Liver (tissue), 9 donors: ENCODE results near the gene ANKRD23. TPM values are rescaled to one million over a fixed set of nuclear protein-coding genes. Genes with fewer than 3 reads are reported as not detected.
A peak's percentile ranks its signal among the peaks of the same experiment; 100 is the strongest.
"Not testable (repeated sequence)": the region's sequence is repeated elsewhere in the genome, so short reads cannot be mapped to it uniquely, and the experiment has no call there.

Experiments
- DNase-seq: peaks from one replicate; pipeline ENCODE4 v3.0.0-alpha.2; 2017; ENCODE audit warnings: low spot score
- H3K27ac ChIP-seq, 2 donors: one replicate each; pipeline ENCODE4 v1.7.0; 2013; ENCODE audit warnings: inconsistent platforms in 2 of 2, low read length in 2 of 2, control low read depth in 1 of 2, low read depth in 1 of 2, mild to moderate bottlenecking in 1 of 2
- H3K27me3 ChIP-seq, 4 donors: one replicate each; pipeline versions ENCODE4 v1.6.1 to v1.7.0; 2013; ENCODE audit warnings: low read length in 3 of 4, inconsistent platforms in 1 of 4, mild to moderate bottlenecking in 1 of 4, moderate library complexity in 1 of 4; ENCODE audit not compliant: control insufficient read depth in 4 of 4, insufficient read depth in 4 of 4
- H3K36me3 ChIP-seq, 4 donors: one replicate each; pipeline versions ENCODE4 v1.6.1 to v1.7.0; 2013; ENCODE audit warnings: low read length in 3 of 4, mild to moderate bottlenecking in 3 of 4, low read depth in 1 of 4, moderate library complexity in 1 of 4; ENCODE audit not compliant: control insufficient read depth in 4 of 4, insufficient read depth in 3 of 4
- H3K4me1 ChIP-seq, 4 donors: one replicate each; pipeline versions ENCODE4 v1.6.1 to v1.7.0; 2013; ENCODE audit warnings: low read length in 3 of 4, mild to moderate bottlenecking in 3 of 4, moderate library complexity in 1 of 4; ENCODE audit not compliant: control insufficient read depth in 4 of 4, insufficient read depth in 4 of 4
- H3K4me3 ChIP-seq, 3 donors: one replicate each; pipeline versions ENCODE4 v1.6.1 to v1.7.0; 2013; ENCODE audit warnings: low read length in 3 of 3, control low read depth in 1 of 3, low read depth in 1 of 3, mild to moderate bottlenecking in 1 of 3
- H3K9ac ChIP-seq, 2 donors: one replicate each; pipeline ENCODE4 v1.7.0; 2013; ENCODE audit warnings: low read length in 2 of 2, mild to moderate bottlenecking in 2 of 2, moderate library complexity in 2 of 2, control low read depth in 1 of 2, low read depth in 1 of 2
- H3K9me3 ChIP-seq, 4 donors: one replicate each; pipeline versions ENCODE4 v1.6.1 to v1.7.0; 2013; ENCODE audit warnings: low read length in 3 of 4; ENCODE audit not compliant: control insufficient read depth in 4 of 4
- ATF3 ChIP-seq: IDR thresholded peaks from 2 replicates; pipeline ENCODE4 v1.6.1; 2016; ENCODE audit warnings: antibody characterized with exemption
- EGR1 ChIP-seq, 2 donors: IDR thresholded peaks; 2 replicates each; pipeline ENCODE4 v1.6.1; 2016 to 2018; ENCODE audit warnings: antibody characterized with exemption in 2 of 2, low read depth in 2 of 2
- FOXA1 ChIP-seq: IDR thresholded peaks from 2 replicates; pipeline ENCODE4 v1.6.1; 2016; ENCODE audit warnings: antibody characterized with exemption
- FOXA2 ChIP-seq: IDR thresholded peaks from 2 replicates; pipeline ENCODE4 v1.6.1; 2016; ENCODE audit warnings: antibody characterized with exemption
- GABPA ChIP-seq, 2 donors: IDR thresholded peaks in 1 of 2; conservative IDR thresholded peaks in 1 of 2; 2 replicates each; pipeline ENCODE4 v1.6.1; 2016; ENCODE audit warnings: antibody characterized with exemption in 2 of 2, mild to moderate bottlenecking in 1 of 2, moderate library complexity in 1 of 2
- HNF4A ChIP-seq, 2 donors: conservative IDR thresholded peaks; 2 replicates each; pipeline ENCODE4 v1.6.1; 2016; ENCODE audit warnings: antibody characterized with exemption in 2 of 2, mild to moderate bottlenecking in 2 of 2
- HNF4G ChIP-seq: IDR thresholded peaks from 2 replicates; pipeline ENCODE4 v1.6.1; 2016; ENCODE audit warnings: antibody characterized with exemption
- JUND ChIP-seq, 2 donors: IDR thresholded peaks; 2 replicates each; pipeline ENCODE4 v1.6.1; 2016; ENCODE audit warnings: antibody characterized with exemption in 2 of 2
- NR2F2 ChIP-seq: IDR thresholded peaks from 2 replicates; pipeline ENCODE4 v1.6.1; 2016; ENCODE audit warnings: antibody characterized with exemption
- RXRA ChIP-seq, 2 donors: IDR thresholded peaks; 2 replicates each; pipeline ENCODE4 v1.6.1; 2017 to 2018; ENCODE audit warnings: antibody characterized with exemption in 2 of 2, mild to moderate bottlenecking in 1 of 2
- SP1 ChIP-seq: IDR thresholded peaks from 2 replicates; pipeline ENCODE4 v1.6.1; 2018; ENCODE audit warnings: antibody characterized with exemption, mild to moderate bottlenecking
- TAF1 ChIP-seq: conservative IDR thresholded peaks from 2 replicates; pipeline ENCODE4 v1.6.1; 2016; ENCODE audit warnings: antibody characterized with exemption, mild to moderate bottlenecking
- YY1 ChIP-seq: IDR thresholded peaks from 2 replicates; pipeline ENCODE4 v1.6.1; 2016; ENCODE audit warnings: antibody characterized with exemption, mild to moderate bottlenecking
- WGBS: extraction: QIAGEN DNeasy Blood & Tissue Kit; methylation state at CpG from one replicate; pipeline ENCODE4 v1.1.7; 2013; 5-methylcytosine and 5-hydroxymethylcytosine counted together
- polyA plus RNA-seq, 2 donors: library from polyadenylated mRNA; stranded (reverse) in 1 of 2; unstranded in 1 of 2; fragments of 200-250 nt in 1 of 2; fragments of >200 nt in 1 of 2; fragmentation: Nextera tagmentation in 1 of 2; extraction: Ambion mirVana in 1 of 2; gene quantifications; one replicate each; pipeline versions ENCODE4 v1.2.1 to v1.2.3, GENCODE V29; 2013 to 2015
- total RNA-seq, 2 donors: library from RNA; depleted of rRNA; stranded (reverse); fragments of >200 nt; gene quantifications; one replicate each; pipeline ENCODE4 v1.2.3, GENCODE V29; 2014
- TF ChIP-seq, protein P1 (sequence below): IDR thresholded peaks from 2 replicates; pipeline ENCODE4 v1.6.1; 2016; ENCODE audit warnings: antibody characterized with exemption
- TF ChIP-seq, protein P2 (sequence below): fragments of 150-350 bp; IDR thresholded peaks from 2 replicates; pipeline ENCODE4 v1.5.1; 2017; ENCODE audit warnings: improper control_type of control experiment, low read depth, low read length; ENCODE audit not compliant: missing input control
- TF ChIP-seq, protein P3 (sequence below): IDR thresholded peaks from 2 replicates; pipeline ENCODE4 v1.6.1; 2016; ENCODE audit warnings: antibody characterized with exemption
- donor health status: healthy.
- donor health status: healthy.
- donor health status: healthy.
- donor health status: healthy.
- donor health status: healthy.

The ANKRD23 gene
- total and polyA plus RNA-seq, 4 donors = 0.82 to 4.2 (median 1.9) TPM

GRCh38 chr2:96807127-96807471 lies 36.7 kb downstream of the ANKRD23 start (continued):
- TF ChIP-seq, protein P1, sequence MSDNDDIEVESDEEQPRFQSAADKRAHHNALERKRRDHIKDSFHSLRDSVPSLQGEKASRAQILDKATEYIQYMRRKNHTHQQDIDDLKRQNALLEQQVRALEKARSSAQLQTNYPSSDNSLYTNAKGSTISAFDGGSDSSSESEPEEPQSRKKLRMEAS = no peak

GRCh38 chr2:96806468-96807126 lies 37.2 kb downstream of the ANKRD23 start:
- no peak for TF ChIP-seq FOXA1
- TF ChIP-seq GABPA (IDR thresholded peaks at IDR 0.05 in 1 of 2, conservative IDR thresholded peaks at IDR 0.05 in 1 of 2) = no peak
- no peak for TF ChIP-seq TAF1
- TF ChIP-seq RXRA (IDR thresholded peaks at IDR 0.05) = no peak
- no peak for TF ChIP-seq SP1
- TF ChIP-seq NR2F2 = no peak
- TF ChIP-seq HNF4G = no peak
- TF ChIP-seq, protein P2, sequence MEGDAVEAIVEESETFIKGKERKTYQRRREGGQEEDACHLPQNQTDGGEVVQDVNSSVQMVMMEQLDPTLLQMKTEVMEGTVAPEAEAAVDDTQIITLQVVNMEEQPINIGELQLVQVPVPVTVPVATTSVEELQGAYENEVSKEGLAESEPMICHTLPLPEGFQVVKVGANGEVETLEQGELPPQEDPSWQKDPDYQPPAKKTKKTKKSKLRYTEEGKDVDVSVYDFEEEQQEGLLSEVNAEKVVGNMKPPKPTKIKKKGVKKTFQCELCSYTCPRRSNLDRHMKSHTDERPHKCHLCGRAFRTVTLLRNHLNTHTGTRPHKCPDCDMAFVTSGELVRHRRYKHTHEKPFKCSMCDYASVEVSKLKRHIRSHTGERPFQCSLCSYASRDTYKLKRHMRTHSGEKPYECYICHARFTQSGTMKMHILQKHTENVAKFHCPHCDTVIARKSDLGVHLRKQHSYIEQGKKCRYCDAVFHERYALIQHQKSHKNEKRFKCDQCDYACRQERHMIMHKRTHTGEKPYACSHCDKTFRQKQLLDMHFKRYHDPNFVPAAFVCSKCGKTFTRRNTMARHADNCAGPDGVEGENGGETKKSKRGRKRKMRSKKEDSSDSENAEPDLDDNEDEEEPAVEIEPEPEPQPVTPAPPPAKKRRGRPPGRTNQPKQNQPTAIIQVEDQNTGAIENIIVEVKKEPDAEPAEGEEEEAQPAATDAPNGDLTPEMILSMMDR = no peak
- no peak for TF ChIP-seq HNF4A (conservative IDR thresholded peaks at IDR 0.05)
- TF ChIP-seq, protein P3, sequence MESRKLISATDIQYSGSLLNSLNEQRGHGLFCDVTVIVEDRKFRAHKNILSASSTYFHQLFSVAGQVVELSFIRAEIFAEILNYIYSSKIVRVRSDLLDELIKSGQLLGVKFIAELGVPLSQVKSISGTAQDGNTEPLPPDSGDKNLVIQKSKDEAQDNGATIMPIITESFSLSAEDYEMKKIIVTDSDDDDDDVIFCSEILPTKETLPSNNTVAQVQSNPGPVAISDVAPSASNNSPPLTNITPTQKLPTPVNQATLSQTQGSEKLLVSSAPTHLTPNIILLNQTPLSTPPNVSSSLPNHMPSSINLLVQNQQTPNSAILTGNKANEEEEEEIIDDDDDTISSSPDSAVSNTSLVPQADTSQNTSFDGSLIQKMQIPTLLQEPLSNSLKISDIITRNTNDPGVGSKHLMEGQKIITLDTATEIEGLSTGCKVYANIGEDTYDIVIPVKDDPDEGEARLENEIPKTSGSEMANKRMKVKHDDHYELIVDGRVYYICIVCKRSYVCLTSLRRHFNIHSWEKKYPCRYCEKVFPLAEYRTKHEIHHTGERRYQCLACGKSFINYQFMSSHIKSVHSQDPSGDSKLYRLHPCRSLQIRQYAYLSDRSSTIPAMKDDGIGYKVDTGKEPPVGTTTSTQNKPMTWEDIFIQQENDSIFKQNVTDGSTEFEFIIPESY = no peak
- no peak for TF ChIP-seq JUND (IDR thresholded peaks at IDR 0.05)
- TF ChIP-seq, protein P1 = no peak
- TF ChIP-seq EGR1 (IDR thresholded peaks at IDR 0.05; ENCODE audit: low read depth in 2 of 2) = no peak
- TF ChIP-seq FOXA2 = no peak
- TF ChIP-seq ATF3 = no peak
- TF ChIP-seq YY1 = no peak
- H3K27ac ChIP-seq = peak overlapping the region in 1 of 2 donors; percentile 38
- H3K27me3 ChIP-seq = no peaks in the 10 kb centered on the region
- no peak for DNase-seq
- H3K4me1 ChIP-seq = peaks cover 0 to 6% (median 2%) of the 10 kb centered on the region in 4 donors
- H3K9me3 ChIP-seq = no peaks in the 10 kb centered on the region
- H3K9ac ChIP-seq = no peak overlapping the region
- H3K4me3 ChIP-seq = no peak overlapping the region
- 82% methylated on average over 23 of the region's 23 CpGs for WGBS
- no peaks in the 10 kb centered on the region for H3K36me3 ChIP-seq

DNA sequence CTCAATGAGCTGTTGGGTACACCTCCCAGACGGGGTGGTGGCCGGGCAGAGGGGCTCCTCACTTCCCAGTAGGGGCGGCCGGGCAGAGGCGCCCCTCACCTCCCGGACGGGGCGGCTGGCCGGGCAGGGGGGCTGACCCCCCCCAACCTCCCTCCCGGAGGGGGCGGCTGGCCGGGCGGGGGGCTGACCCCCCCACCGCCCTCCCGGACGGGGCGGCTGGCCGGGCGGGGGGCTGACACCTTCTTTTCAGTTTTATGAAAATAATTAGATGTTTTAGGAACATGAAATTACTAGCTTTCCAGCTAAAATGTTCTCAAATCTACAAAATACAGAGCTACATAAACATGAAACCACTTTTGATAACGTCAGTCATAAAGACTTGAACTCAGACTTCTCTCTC lies 37.9 kb downstream of the ANKRD23 start:
- DNase-seq, H3K4me1 ChIP-seq, H3K9ac ChIP-seq, H3K36me3 ChIP-seq, H3K4me3 ChIP-seq, H3K27ac ChIP-seq, H3K9me3 ChIP-seq, H3K27me3 ChIP-seq: not testable (repeated sequence)
- WGBS = 96% methylated on average over 13 of the region's 20 CpGs
